K562 (cell line): ENCODE results near the gene BOLA1. TPM values are rescaled to one million over a fixed set of nuclear protein-coding genes. Genes with fewer than 3 reads are reported as not detected.
A peak's percentile ranks its signal among the peaks of the same experiment; 100 is the strongest.

Experiments
- ATAC-seq: fragments of 200-7000 bp; cut with Tn5 transposase; 3 replicates; pipeline ENCODE4 v1.9.1; 2020; ENCODE audit warnings: moderate library complexity
- BruUV-seq: library from RNA; stranded (reverse); fragments of 400-500 nt; replicated peaks from 2 replicates; lab custom pipeline; 2021; lab: Mats Ljungman, UMichigan
- CTCF ChIA-PET: fragments of 300-600 bp; formaldehyde crosslinking; extraction: SDS; loops from one replicate; lab custom pipeline; 2021; ENCODE audit warnings: low intra/inter-chr PET ratio; lab: Yijun Ruan, JAX
- POLR2A ChIA-PET: fragments of 300-600, 350-650 bp; sonication (Branson Sonifier 250); formaldehyde crosslinking; extraction: SDS; loops from one replicate; lab custom pipeline; 2021; ENCODE audit warnings: antibody characterized with exemption, inconsistent platforms; lab: Yijun Ruan, JAX
- DNase-seq, 4 experiments: peaks; one replicate each; pipeline versions ENCODE4 v3.0.0 to v3.0.0-alpha.2; 2011 to 2018; ENCODE audit warnings: low spot score in 3 of 4, mixed read lengths in 3 of 4; ENCODE audit errors: extremely low read depth in 1 of 4
- FAIRE-seq: peaks from 2 replicates; lab custom pipeline; 2011; peaks lifted over from hg19 to GRCh38; lab: Jason Lieb, UNC
- H2AFZ ChIP-seq: 2 replicates; pipeline ENCODE4 v1.6.0; 2011; ENCODE audit warnings: low read depth, low read length, control low read depth, inconsistent platforms
- H3K27ac ChIP-seq: fragments of 200-600 bp; 3 replicates; pipeline ENCODE4 v1.8.0; 2011; ENCODE audit warnings: low read depth, mild to moderate bottlenecking, control low read depth, inconsistent platforms, low read length, moderate library complexity, mixed read lengths; ENCODE audit errors: extremely low read depth
- H3K27me3 ChIP-seq, 2 experiments: fragments of 300-600 bp in 1 of 2; 2 replicates in 1 of 2; 3 replicates in 1 of 2; pipeline versions ENCODE4 v1.6.0 to v1.8.0; 2011; ENCODE audit warnings: inconsistent platforms in 2 of 2, low read length in 2 of 2, mild to moderate bottlenecking in 1 of 2, mixed read lengths in 1 of 2, moderate library complexity in 1 of 2; ENCODE audit not compliant: control insufficient read depth in 2 of 2, insufficient read depth in 2 of 2
- H3K36me3 ChIP-seq: fragments of 300-600 bp; 3 replicates; pipeline ENCODE4 v1.8.0; 2011; ENCODE audit warnings: mild to moderate bottlenecking, low read length, inconsistent platforms; ENCODE audit not compliant: control insufficient read depth, insufficient read depth
- H3K4me1 ChIP-seq, 2 experiments: fragments of 200-600 bp in 1 of 2; replicated peaks in 1 of 2; 2 replicates in 1 of 2; 3 replicates in 1 of 2; pipeline versions ENCODE4 v1.5.1 to v1.8.0; 2011; ENCODE audit warnings: inconsistent platforms in 2 of 2, low read length in 2 of 2, mild to moderate bottlenecking in 1 of 2, mixed read lengths in 1 of 2, moderate library complexity in 1 of 2; ENCODE audit not compliant: control insufficient read depth in 2 of 2, insufficient read depth in 2 of 2
- H3K4me2 ChIP-seq: 2 replicates; pipeline ENCODE4 v1.6.1; 2011; ENCODE audit warnings: low read length, control low read depth, inconsistent platforms, mixed read lengths; ENCODE audit not compliant: insufficient read depth
- H3K4me3 ChIP-seq: fragments of 200-600 bp; sonication (generic), shearing (Covaris generic); 2 replicates; pipeline ENCODE4 v1.5.1; 2016; ENCODE audit warnings: control low read depth, inconsistent platforms
- H3K79me2 ChIP-seq: fragments of 200-600 bp; 3 replicates; pipeline ENCODE4 v1.8.0; 2011; ENCODE audit warnings: low read length, inconsistent platforms; ENCODE audit not compliant: control insufficient read depth, insufficient read depth
- H3K9ac ChIP-seq, 2 experiments: 2 replicates each; pipeline versions ENCODE4 v1.6.0 to v1.6.1; 2011; ENCODE audit warnings: low read depth in 2 of 2, low read length in 2 of 2, control low read depth in 1 of 2, inconsistent platforms in 1 of 2, mild to moderate bottlenecking in 1 of 2, mixed read lengths in 1 of 2; ENCODE audit not compliant: insufficient read depth in 1 of 2
- H3K9me1 ChIP-seq: one replicate; pipeline ENCODE4 v1.6.0; 2011; ENCODE audit warnings: inconsistent platforms, mild to moderate bottlenecking, low read length, moderate library complexity; ENCODE audit not compliant: control insufficient read depth, insufficient read depth
- H3K9me3 ChIP-seq: replicated peaks from 2 replicates; pipeline ENCODE4 v1.5.1; 2011; ENCODE audit warnings: low read depth, low read length, inconsistent platforms; ENCODE audit not compliant: control insufficient read depth, insufficient read depth
- H4K20me1 ChIP-seq: replicated peaks from 2 replicates; pipeline ENCODE4 v1.6.1; 2011; ENCODE audit warnings: low read length, inconsistent platforms, mixed read lengths; ENCODE audit not compliant: control insufficient read depth, insufficient read depth
- PRDM10 ChIP-seq: fragments of 450-650 bp; IDR thresholded peaks from 2 replicates; pipeline ENCODE4 v1.6.1; 2018; ENCODE audit not compliant: partially characterized antibody
- SMAD3 ChIP-seq: fragments of 450-650 bp; formaldehyde crosslinking; conservative IDR thresholded peaks from 2 replicates; pipeline ENCODE4 v1.4.0; 2020; ENCODE audit warnings: mild to moderate bottlenecking
- SRSF7 ChIP-seq: fragments of 200-400 bp; formaldehyde crosslinking; optimal IDR thresholded peaks from 2 replicates; pipeline ENCODE3; 2017; ENCODE audit warnings: mild to moderate bottlenecking, low read depth, low read length
- VEZF1 ChIP-seq: fragments of 200-800 bp; sonication (Bioruptor generic); IDR thresholded peaks from 2 replicates; pipeline ENCODE4 v1.6.1; 2017; ENCODE audit warnings: missing genetic modification characterization, missing compliant biosample characterization
- ZNF512 ChIP-seq: IDR thresholded peaks from 2 replicates; pipeline ENCODE4 v1.6.1; 2016; ENCODE audit warnings: missing genetic modification characterization, missing compliant biosample characterization
- WGBS: fragments of 100-300 bp; shearing (Covaris generic); methylation state at CpG from one replicate; pipeline ENCODE4 v1.1.6; 2016; ENCODE audit warnings: low coverage, mixed read lengths; ENCODE audit not compliant: insufficient coverage; ENCODE audit errors: missing lambda C conversion rate; 5-methylcytosine and 5-hydroxymethylcytosine counted together
- in situ Hi-C: fragments of 300-500 bp; cut with MboI; formaldehyde crosslinking; loops from 4 replicates; pipeline ENCODE4 v1.15.0; 2018; ENCODE audit warnings: inconsistent platforms, mixed read lengths
- intact Hi-C: fragments of 100-400 bp; cut with micrococcal nuclease; formaldehyde crosslinking; loops from 2 replicates; pipeline ENCODE4 v1.14.2; 2022
- polyA plus RNA-seq, 8 experiments: library from polyadenylated mRNA; depleted of rRNA in 4 of 8; stranded (reverse) in 5 of 8; unstranded in 3 of 8; fragments of >200 nt; fragmentation: Nextera tagmentation in 2 of 8; fragmentation: Illumina TruSeq in 1 of 8; extraction: Ambion mirVana in 2 of 8; extraction: Trizol in 1 of 8; gene quantifications; 2 replicates each; pipeline versions ENCODE4 v1.2.1 to v1.2.3, GENCODE V29; 2011 to 2014; ENCODE audit warnings: inconsistent platforms in 1 of 8, missing spikeins in 1 of 8
- total RNA-seq, 7 experiments: library from RNA; depleted of rRNA in 6 of 7; stranded (reverse); fragments of >200 nt in 6 of 7; fragmentation: Illumina TruSeq in 2 of 7; extraction: Trizol in 2 of 7; gene quantifications; 2 replicates each; pipeline versions ENCODE4 v1.2.1 to v1.2.3, GENCODE V29; 2011 to 2021; ENCODE audit warnings: low replicate concordance in 1 of 7
- TF ChIP-seq, protein P1 (sequence below): sonication (generic); formaldehyde crosslinking; IDR thresholded peaks from 2 replicates; pipeline ENCODE4 v1.8.1; 2023; ENCODE audit warnings: mild to moderate bottlenecking, missing genetic modification reagents, moderate library complexity

The BOLA1 gene
- total and polyA plus RNA-seq, 9 of the 15 experiments (the other 6 are each of a cell fraction or from before 2014, with no cell fraction given) = 0.18 to 1.2 (median 0.40) TPM; not detected in 2

DNA sequence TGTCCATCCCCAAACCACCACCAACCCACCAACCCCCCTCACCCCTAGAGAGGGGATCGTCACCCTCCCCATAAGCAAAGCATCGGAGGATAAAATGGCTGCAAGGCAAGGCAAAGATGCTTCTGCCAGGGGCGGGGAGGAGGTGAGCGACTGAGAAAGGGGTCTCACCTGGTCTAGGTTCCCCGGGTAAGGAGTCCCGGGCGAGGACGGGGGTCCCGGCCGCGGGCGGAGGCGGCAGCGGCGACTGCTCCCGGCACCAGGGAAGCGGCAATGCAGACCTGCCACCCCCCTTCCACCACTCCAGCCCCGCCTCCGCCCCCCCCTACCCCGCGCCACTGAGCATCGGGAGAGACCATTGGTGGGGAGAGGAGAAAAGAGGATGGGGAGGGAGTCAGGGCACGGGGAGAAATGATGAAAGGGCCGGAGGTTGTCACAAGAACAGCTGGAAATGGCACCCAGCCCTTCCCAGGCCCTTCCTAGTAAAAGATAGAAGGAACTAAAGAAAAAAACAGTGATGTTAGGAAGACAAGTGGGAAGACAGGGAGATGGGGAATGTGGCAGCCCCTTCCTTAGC, 18.3 kb downstream of the BOLA1 start, which contains the start of gene SV2A:
Gene SV2A, minus strand, starts transcription at position 274 of the 574 bp plus-strand sequence. CDS start 4,004 bp downstream, outside the sequence.
- Histone ChIP-seq H2AFZ (peak within 1 kb of the TSS; percentile 12; the same call in 1 of the 2 replicates), H3K9me3 (no peaks in the 10 kb centered on the region), H3K4me3 (no peak within 1 kb of the TSS), H3K9me1 (no peaks in the 10 kb centered on the region), H3K27ac (no peak within 1 kb of the TSS), H3K79me2 (no peaks in the 10 kb centered on the region), H3K9ac (peak within 1 kb of the TSS in 1 of 2 experiments; percentile 48; a peak in 1 of 4 replicates), H3K4me1 (peaks cover 15 to 26% of the 10 kb centered on the region in 2 experiments), H4K20me1 (0 out of 2 replicates have a peak, but pooled peaks cover 3% of the 10 kb centered on the region), H3K27me3 (no peaks in the 10 kb centered on the region), H3K36me3 (peaks cover 8% of the 10 kb centered on the region; the same call in 2 of the 3 replicates), H3K4me2 (no peak within 1 kb of the TSS)
- POLR2A ChIA-PET = interaction anchor here (1.2 kb wide), 1 partner anchor 32 kb away, joined by 4 read pairs; no protein-coding TSS in a partner anchor
- CTCF ChIA-PET = no interaction called here
- ATAC-seq (peak; percentile 11; the same call in 1 of the 3 replicates), FAIRE-seq (no peak), DNase-seq (no peak)
- intact Hi-C loops (no loop called here), in situ Hi-C loops (no loop called here)
- TF ChIP-seq SMAD3 (no peak), VEZF1 (0 out of 2 replicates have a peak, but pooled peaks have one; percentile 26), ZNF512 (tag) (no peak), PRDM10 (peak; percentile 67), SRSF7 (no peak)
- TF ChIP-seq, protein P1, sequence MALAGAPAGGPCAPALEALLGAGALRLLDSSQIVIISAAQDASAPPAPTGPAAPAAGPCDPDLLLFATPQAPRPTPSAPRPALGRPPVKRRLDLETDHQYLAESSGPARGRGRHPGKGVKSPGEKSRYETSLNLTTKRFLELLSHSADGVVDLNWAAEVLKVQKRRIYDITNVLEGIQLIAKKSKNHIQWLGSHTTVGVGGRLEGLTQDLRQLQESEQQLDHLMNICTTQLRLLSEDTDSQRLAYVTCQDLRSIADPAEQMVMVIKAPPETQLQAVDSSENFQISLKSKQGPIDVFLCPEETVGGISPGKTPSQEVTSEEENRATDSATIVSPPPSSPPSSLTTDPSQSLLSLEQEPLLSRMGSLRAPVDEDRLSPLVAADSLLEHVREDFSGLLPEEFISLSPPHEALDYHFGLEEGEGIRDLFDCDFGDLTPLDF = no peak
- WGBS = 54% methylated on average over 4 of the region's 24 CpGs
- BruUV-seq = no TSS peak
